Neural cell (in vitro differentiated cells): Measurements from ENCODE around the gene CNTNAP2. TPM values are rescaled to one million over a fixed set of nuclear protein-coding genes. Genes with fewer than 3 reads are reported as not detected.

Source experiments
- H2AFZ ChIP-seq: fragments of 200-600, 300-800 bp; sonication (generic), shearing (Covaris generic); 2 replicates; pipeline ENCODE4 v1.6.0; 2014; ENCODE audit warnings: low read depth, mild to moderate bottlenecking, antibody characterized with exemption, low read length, moderate library complexity
- H3F3A ChIP-seq: fragments of 200-600 bp; shearing (Covaris generic); 2 replicates; pipeline ENCODE4 v1.6.1; 2016; ENCODE audit warnings: mild to moderate bottlenecking, moderate library complexity, mixed read lengths, antibody characterized with exemption, low read length; ENCODE audit not compliant: insufficient read depth, poor library complexity, severe bottlenecking
- H3K27ac ChIP-seq: fragments of 200-600, 300-800 bp; sonication (generic), shearing (Covaris generic); 2 replicates; pipeline ENCODE4 v1.5.1; 2014; ENCODE audit warnings: mild to moderate bottlenecking, low read length, moderate library complexity
- H3K27me3 ChIP-seq: fragments of 300-800, 200-600 bp; sonication (generic), shearing (Covaris generic); 2 replicates; pipeline ENCODE4 v1.6.0; 2014; ENCODE audit warnings: mild to moderate bottlenecking, low read depth, low read length, moderate library complexity; ENCODE audit not compliant: insufficient read depth
- H3K36me3 ChIP-seq: fragments of 300-800, 200-600 bp; sonication (generic), shearing (Covaris generic); 2 replicates; pipeline ENCODE4 v1.5.1; 2014; ENCODE audit warnings: mild to moderate bottlenecking, antibody characterized with exemption, low read length, moderate library complexity; ENCODE audit not compliant: insufficient read depth
- H3K4me2 ChIP-seq: fragments of 300-800, 200-600 bp; sonication (generic), shearing (Covaris generic); 2 replicates; pipeline ENCODE4 v1.6.0; 2014; ENCODE audit warnings: mild to moderate bottlenecking, low read length
- H3K4me3 ChIP-seq: fragments of 300-800, 200-600 bp; sonication (generic), shearing (Covaris generic); 2 replicates; pipeline ENCODE4 v1.5.1; 2014; ENCODE audit warnings: mild to moderate bottlenecking, low read length, moderate library complexity
- H3K79me2 ChIP-seq: fragments of 200-600 bp; shearing (Covaris generic); replicated peaks from 2 replicates; pipeline ENCODE4 v1.6.0; 2014; ENCODE audit warnings: mild to moderate bottlenecking, low read length, moderate library complexity; ENCODE audit not compliant: insufficient read depth
- H3K9ac ChIP-seq: fragments of 300-800, 200-600 bp; sonication (generic), shearing (Covaris generic); 2 replicates; pipeline ENCODE4 v1.6.1; 2016; ENCODE audit warnings: mild to moderate bottlenecking, low read length, mixed read lengths
- H3K9me2 ChIP-seq: fragments of 200-600 bp; shearing (Covaris generic); 2 replicates; pipeline ENCODE4 v1.6.1; 2016; ENCODE audit warnings: mild to moderate bottlenecking, low read length, mixed read lengths; ENCODE audit not compliant: insufficient read depth
- H3K9me3 ChIP-seq: fragments of 200-600, 300-800 bp; sonication (generic), shearing (Covaris generic); 2 replicates; pipeline ENCODE4 v1.6.1; 2016; ENCODE audit warnings: mild to moderate bottlenecking, mixed run types, low read length, moderate library complexity, mixed read lengths
- H4K20me1 ChIP-seq: fragments of 200-600 bp; shearing (Covaris generic); 2 replicates; pipeline ENCODE4 v1.6.1; 2016; ENCODE audit warnings: mild to moderate bottlenecking, mixed run types; ENCODE audit not compliant: insufficient read depth
- CTCF ChIP-seq: fragments of 450-650 bp; IDR thresholded peaks from 2 replicates; pipeline ENCODE4 v1.5.1; 2014; ENCODE audit warnings: antibody characterized with exemption, mild to moderate bottlenecking, moderate library complexity; ENCODE audit not compliant: poor library complexity, severe bottlenecking
- EP300 ChIP-seq: fragments of 450-650 bp; conservative IDR thresholded peaks from 2 replicates; pipeline ENCODE4 v1.6.1; 2014; ENCODE audit warnings: antibody characterized with exemption, mild to moderate bottlenecking, moderate library complexity; ENCODE audit not compliant: poor library complexity, severe bottlenecking
- EZH2 ChIP-seq: fragments of 200-600, 300-800 bp; shearing (Covaris generic), sonication (generic); IDR thresholded peaks from 2 replicates; pipeline ENCODE4 v1.6.1; 2014; ENCODE audit warnings: antibody characterized with exemption, low read length, borderline replicate concordance, mild to moderate bottlenecking; ENCODE audit not compliant: insufficient read depth, poor library complexity, severe bottlenecking
- MXI1 ChIP-seq: fragments of 450-650 bp; conservative IDR thresholded peaks from 2 replicates; pipeline ENCODE4 v1.6.1; 2014; ENCODE audit warnings: antibody characterized with exemption, mild to moderate bottlenecking; ENCODE audit not compliant: poor library complexity, severe bottlenecking
- POLR2AphosphoS5 ChIP-seq: IDR thresholded peaks from 2 replicates; pipeline ENCODE4 v1.6.1; 2012
- RAD21 ChIP-seq: fragments of 450-650 bp; conservative IDR thresholded peaks from 2 replicates; pipeline ENCODE4 v1.6.1; 2014; ENCODE audit warnings: antibody characterized with exemption, mild to moderate bottlenecking, moderate library complexity
- REST ChIP-seq: IDR thresholded peaks from 2 replicates; pipeline ENCODE4 v1.6.1; 2012; ENCODE audit warnings: borderline replicate concordance
- SMC3 ChIP-seq: fragments of 450-650 bp; conservative IDR thresholded peaks from 2 replicates; pipeline ENCODE4 v1.6.1; 2014; ENCODE audit warnings: antibody characterized with exemption, mild to moderate bottlenecking, moderate library complexity; ENCODE audit not compliant: poor library complexity
- TAF1 ChIP-seq: IDR thresholded peaks from 2 replicates; pipeline ENCODE4 v1.6.1; 2012; ENCODE audit warnings: low read depth
- polyA plus RNA-seq: library from polyadenylated mRNA; depleted of rRNA; stranded (reverse); fragments of >200 nt; gene quantifications from 2 replicates; pipeline ENCODE4 v1.2.3, GENCODE V29; 2014

Gene CNTNAP2
- polyA plus RNA-seq, 1 donor from 2014 or later, result 276 TPM

DNA sequence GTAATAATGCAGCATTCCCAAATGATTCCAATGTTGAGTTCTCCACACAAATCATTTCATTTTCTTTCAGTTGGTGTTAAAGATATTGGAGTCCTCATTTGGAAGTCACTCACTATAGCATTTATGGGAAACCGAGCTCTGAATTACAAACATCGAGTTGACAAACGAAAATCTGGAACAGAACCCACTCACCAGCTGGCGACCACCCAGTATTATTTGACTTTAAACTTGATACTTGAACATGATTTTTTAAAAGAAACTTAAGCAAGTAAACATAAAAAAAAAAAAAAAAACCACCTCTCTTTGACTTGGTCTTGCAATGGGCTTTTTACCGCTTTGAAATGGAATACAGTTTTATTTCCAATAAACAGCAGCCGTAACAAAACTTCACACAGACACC, 1897.4 kb downstream of the CNTNAP2 start:
- H3K79me2 ChIP-seq, result no peaks in the 10 kb centered on the region
- H2AFZ ChIP-seq, result no peak overlapping the region
- H3K9me2 ChIP-seq, result no peaks in the 10 kb centered on the region
- H3K9me3 ChIP-seq, result no peaks in the 10 kb centered on the region
- no peak overlapping the region for H3K9ac ChIP-seq
- H3F3A ChIP-seq, result no peaks in the 10 kb centered on the region
- TF ChIP-seq MXI1 (no peak), REST (no peak), TAF1 (no peak), EZH2 (no peak), SMC3 (no peak), CTCF (no peak)
- no peaks in the 10 kb centered on the region for H4K20me1 ChIP-seq
- H3K36me3 ChIP-seq, result no peaks in the 10 kb centered on the region
- H3K27me3 ChIP-seq, result no peaks in the 10 kb centered on the region
- no peak overlapping the region for H3K4me2 ChIP-seq
- H3K27ac ChIP-seq, result no peak overlapping the region
- H3K4me3 ChIP-seq, result no peak overlapping the region

- Histone ChIP-seq H3K9me2 (no peaks in the 10 kb centered on the region), H3K9ac (no peak overlapping the region), H2AFZ (no peak overlapping the region), H3K27ac (no peak overlapping the region), H3F3A (no peaks in the 10 kb centered on the region), H3K36me3 (no peaks in the 10 kb centered on the region), H4K20me1 (no peaks in the 10 kb centered on the region), H3K4me2 (no peak overlapping the region), H3K79me2 (no peaks in the 10 kb centered on the region), H3K27me3 (no peaks in the 10 kb centered on the region), H3K4me3 (no peak overlapping the region), H3K9me3 (no peaks in the 10 kb centered on the region)
- no peak for TF ChIP-seq SMC3
- TF ChIP-seq REST, result no peak
- no peak for TF ChIP-seq EP300
- TF ChIP-seq CTCF, result no peak
- TF ChIP-seq TAF1, result no peak
- TF ChIP-seq POLR2AphosphoS5, result no peak
- TF ChIP-seq RAD21, result no peak
- no peak for TF ChIP-seq EZH2
- no peak for TF ChIP-seq MXI1
These were observed 1897.9 kb downstream of the CNTNAP2 start for GRCh38 chr7:148014541-148014940.
